Natural killer cell treated with Interleukin-12 subunit alpha and Interleukin-12 subunit beta and Interleukin-15 and Interleukin-18, amount 100 ng/mL, for 72 hours (primary cell): ENCODE results near the gene SDK1. TPM values are rescaled to one million over a fixed set of nuclear protein-coding genes. Genes with fewer than 3 reads are reported as not detected.

Source experiments
- ATAC-seq, 2 donors: fragments of 150-1000 bp; cut with Tn5 transposase in 1 of 2; sonication (Bioruptor Pico), chemical (Tn5 transposase) in 1 of 2; 2 replicates each; pipeline ENCODE4 v1.10.0; 2021
- DNase-seq: peaks from one replicate; pipeline ENCODE4 v3.0.0; 2022; ENCODE audit warnings: low spot score
- H3K27ac Mint-ChIP-seq, 2 donors: 1 replicate in 1 of 2; 2 replicates in 1 of 2; pipeline ENCODE4 v1.8.0; 2022; ENCODE audit warnings: mixed read lengths in 2 of 2, mild to moderate bottlenecking in 1 of 2, moderate library complexity in 1 of 2
- H3K27me3 Mint-ChIP-seq, 2 donors: 1 replicate in 1 of 2; 2 replicates in 1 of 2; pipeline ENCODE4 v1.8.0; 2022; ENCODE audit warnings: mixed read lengths in 2 of 2
- H3K36me3 Mint-ChIP-seq: one replicate; pipeline ENCODE4 v1.8.0; 2022; ENCODE audit warnings: mixed read lengths
- H3K4me1 Mint-ChIP-seq, 2 donors: 1 replicate in 1 of 2; 2 replicates in 1 of 2; pipeline ENCODE4 v1.8.0; 2022; ENCODE audit warnings: low read depth in 2 of 2, mixed read lengths in 2 of 2, mild to moderate bottlenecking in 1 of 2
- H3K4me3 Mint-ChIP-seq: one replicate; pipeline ENCODE4 v1.8.0; 2022; ENCODE audit warnings: mixed read lengths
- H3K9me3 Mint-ChIP-seq: 2 replicates; pipeline ENCODE4 v1.8.0; 2022; ENCODE audit warnings: mixed read lengths
- total RNA-seq, 2 donors: library from RNA; stranded (reverse); gene quantifications; one replicate each; pipeline ENCODE4 v1.2.3, GENCODE V29; 2022

The SDK1 gene
- total RNA-seq, 2 donors from 2014 or later = 0.20 to 0.40 TPM

DNA sequence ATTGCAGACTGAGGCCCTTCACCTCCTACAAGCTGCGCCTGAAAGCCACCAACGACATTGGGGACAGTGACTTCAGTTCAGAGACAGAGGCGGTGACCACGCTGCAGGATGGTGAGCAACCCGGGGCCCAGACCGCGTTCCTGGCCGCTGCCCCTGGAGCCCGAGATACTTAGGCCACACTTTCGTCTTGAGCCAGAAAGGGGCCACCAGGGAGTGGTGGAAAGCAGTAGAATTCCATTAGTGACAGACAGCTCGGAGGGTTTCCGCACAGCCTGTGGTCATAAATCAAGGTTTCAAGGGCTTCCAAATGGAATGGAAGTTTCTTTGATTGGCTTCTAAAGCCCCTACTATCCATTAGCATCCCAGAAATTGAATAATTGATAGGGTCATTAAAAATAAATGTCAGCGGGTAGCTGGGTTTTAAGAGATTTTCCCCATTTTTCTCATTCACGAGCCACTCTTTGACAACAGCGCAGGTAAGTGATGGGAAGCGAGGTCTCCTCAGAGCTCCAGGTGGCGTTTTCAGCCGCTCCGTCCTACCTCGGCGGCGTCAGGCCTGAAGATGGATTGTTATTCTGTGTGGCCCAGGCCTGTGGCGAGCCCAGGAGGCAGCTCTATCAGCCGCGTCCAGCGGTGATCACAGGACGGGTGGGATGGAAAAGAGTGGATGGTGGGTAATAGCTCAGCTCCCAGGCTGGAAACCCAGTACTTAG is 857.5 kb downstream of the SDK1 start:
- ATAC-seq (no peak), DNase-seq (no peak)
- Mint-ChIP-seq H3K27ac (no peak overlapping the region), H3K9me3 (no peaks in the 10 kb centered on the region), H3K36me3 (no peaks in the 10 kb centered on the region), H3K4me3 (no peak overlapping the region), H3K4me1 (no peaks in the 10 kb centered on the region), H3K27me3 (peaks cover 0 to 7% of the 10 kb centered on the region in 2 donors)

DNA sequence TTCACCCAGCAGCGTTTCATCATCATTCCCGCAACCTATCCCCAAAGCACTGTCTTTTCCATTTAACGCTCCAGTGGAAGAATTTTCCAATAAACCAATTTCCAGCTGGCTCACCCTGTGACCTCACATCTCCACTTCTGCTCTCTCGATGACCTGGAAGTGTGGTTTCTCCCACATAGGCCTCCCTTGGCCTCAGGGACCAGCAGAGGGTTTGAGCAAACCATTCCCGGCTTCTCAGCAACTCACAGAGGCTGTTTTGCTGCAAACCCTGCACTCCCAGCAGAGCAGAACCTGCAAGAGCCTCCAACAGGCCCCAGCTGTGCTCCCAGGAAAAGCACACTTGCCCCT is 858.1 kb downstream of the SDK1 start:
- no peak overlapping the region for H3K27ac Mint-ChIP-seq

DNA sequence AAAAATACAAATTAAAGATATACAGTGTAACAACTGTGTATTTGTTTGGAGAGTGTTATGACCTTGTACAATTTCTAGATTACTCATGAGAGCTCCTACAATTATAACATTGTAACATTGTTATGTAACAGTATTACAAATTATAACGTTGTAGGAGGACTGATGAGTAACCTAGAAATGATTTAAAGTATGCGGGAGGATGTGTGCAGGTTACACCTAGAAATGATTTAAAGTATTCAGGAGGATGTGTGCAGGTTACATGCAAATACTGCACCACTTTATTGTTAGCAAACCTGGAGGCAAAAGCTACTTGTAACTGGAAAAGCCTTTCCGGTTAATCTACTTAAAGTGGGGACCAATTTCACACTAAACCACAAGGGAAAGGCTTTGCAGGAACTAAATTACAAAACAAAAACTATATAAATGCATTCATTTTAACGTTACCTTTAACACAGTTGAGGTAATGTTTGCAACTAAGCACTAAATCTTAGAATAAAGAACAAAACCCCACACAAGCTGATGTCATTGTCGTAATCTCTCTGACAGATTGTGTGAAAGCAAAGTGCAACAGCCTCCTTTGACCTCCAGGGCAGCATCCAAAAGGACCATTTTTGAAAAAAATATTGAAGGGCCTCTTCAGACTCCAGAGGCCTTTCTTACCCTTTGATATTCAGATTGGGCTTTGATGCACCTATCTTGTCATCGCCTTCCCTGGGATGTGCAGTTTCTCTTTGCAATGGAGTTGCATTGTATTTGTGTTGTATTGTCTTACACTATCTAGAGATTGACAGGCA is 858.9 kb downstream of the SDK1 start:
- no peaks in the 10 kb centered on the region for H3K9me3 Mint-ChIP-seq
- DNase-seq = no peak
- peaks cover 0 to 7% of the 10 kb centered on the region in 2 donors for H3K27me3 Mint-ChIP-seq
- H3K4me1 Mint-ChIP-seq = no peaks in the 10 kb centered on the region
- no peaks in the 10 kb centered on the region for H3K36me3 Mint-ChIP-seq
- H3K27ac Mint-ChIP-seq = no peak overlapping the region
- no peak for ATAC-seq
- no peak overlapping the region for H3K4me3 Mint-ChIP-seq

More for the DNA sequence above, 858.1 kb downstream of the SDK1 start:
- ATAC-seq (no peak), DNase-seq (no peak)
- Mint-ChIP-seq H3K27me3 (peaks cover 0 to 7% of the 10 kb centered on the region in 2 donors), H3K4me1 (no peaks in the 10 kb centered on the region), H3K9me3 (no peaks in the 10 kb centered on the region), H3K36me3 (no peaks in the 10 kb centered on the region), H3K4me3 (no peak overlapping the region)

DNA sequence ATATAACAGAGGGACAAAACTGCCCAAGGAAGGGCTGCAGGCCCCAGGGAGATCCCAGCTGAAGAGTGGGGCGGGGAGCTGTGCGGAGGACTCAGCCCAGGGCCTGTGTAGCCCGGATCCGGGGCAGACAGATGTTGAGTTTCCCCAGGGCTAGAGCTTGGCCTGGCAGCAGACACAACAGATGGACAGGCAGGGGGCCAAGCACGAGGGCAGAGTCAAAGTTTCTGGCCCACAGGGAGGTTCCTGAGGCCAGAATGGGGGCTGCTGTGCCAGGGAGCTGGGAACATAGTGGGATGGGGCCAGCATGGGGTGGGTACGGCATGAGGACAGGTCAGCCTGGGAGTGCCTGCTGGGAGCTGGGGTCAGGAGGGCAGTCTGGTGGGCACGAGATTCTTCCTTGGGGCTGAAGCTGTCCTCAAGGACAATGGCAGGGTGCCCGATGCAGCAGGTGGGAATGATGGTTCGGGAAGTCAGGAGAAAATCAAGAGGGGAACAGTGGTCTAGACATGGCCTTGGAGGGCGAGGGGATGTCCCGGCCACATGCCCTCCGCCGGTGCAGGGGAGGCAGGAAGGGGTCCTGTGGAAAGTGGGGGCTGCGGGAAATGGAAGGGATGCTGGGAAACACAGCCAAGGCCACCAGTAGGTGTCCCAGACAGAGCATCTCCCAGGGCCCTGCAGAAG is 862.0 kb downstream of the SDK1 start:
- H3K4me1 Mint-ChIP-seq = no peaks in the 10 kb centered on the region
- no peaks in the 10 kb centered on the region for H3K36me3 Mint-ChIP-seq
- no peaks in the 10 kb centered on the region for H3K9me3 Mint-ChIP-seq
- DNase-seq = no peak
- H3K27me3 Mint-ChIP-seq = no peaks in the 10 kb centered on the region
- no peak overlapping the region for H3K27ac Mint-ChIP-seq
- ATAC-seq = no peak
- H3K4me3 Mint-ChIP-seq = no peak overlapping the region

DNA sequence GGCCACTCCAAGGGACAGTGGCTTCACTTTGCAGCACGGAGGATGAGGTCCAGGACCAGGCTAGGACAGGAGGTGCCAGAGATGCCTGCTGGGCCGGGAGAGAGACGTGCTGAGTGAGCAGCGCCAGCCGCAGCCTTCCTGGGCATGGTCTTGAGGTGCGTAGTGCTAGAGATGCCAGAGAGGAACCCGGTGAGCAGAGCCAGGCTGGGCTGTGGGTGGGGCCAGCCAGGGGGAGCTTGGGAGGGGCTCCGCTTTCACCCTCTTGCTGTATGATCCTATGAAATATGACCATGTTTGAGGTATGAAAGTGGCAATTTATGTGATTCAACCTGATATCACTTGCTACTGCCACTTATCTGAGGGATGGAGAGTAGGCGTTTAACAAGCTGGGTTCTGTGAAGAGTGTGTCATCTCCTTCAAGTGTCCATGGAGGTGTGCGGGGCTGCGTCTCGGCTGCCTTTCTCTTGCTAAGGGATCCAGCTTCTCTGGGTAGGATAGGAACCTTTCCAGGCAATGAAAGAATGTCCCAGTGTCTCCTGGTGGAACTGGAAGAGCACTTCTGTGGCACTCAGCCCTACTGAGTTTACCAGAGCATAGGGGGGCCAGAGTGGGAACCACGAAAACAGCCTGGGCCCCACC is 862.6 kb downstream of the SDK1 start:
- no peaks in the 10 kb centered on the region for H3K4me1 Mint-ChIP-seq
- DNase-seq (no peak), ATAC-seq (no peak)
- no peaks in the 10 kb centered on the region for H3K36me3 Mint-ChIP-seq
- no peak overlapping the region for H3K4me3 Mint-ChIP-seq
- H3K9me3 Mint-ChIP-seq = no peaks in the 10 kb centered on the region
- no peak overlapping the region for H3K27ac Mint-ChIP-seq
- H3K27me3 Mint-ChIP-seq = no peaks in the 10 kb centered on the region

DNA sequence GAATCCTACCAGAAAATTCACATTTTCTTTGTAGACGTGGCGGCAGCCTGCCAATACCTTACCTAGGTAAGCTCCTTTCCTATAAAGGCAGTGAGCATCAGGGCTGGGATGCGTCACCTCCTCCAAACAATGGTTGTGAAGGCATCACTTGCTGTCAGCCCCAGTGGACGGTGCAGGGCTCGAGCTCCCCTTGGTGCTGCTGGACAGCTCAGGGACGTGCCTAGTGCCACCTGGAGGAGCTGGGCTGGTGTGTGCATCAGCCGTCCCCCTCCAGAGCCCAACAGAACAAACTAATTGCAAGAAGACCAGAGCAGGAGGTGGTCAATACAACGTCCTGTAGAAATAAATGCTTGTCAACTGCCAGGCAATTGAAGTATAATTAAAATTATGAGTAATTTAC is 863.5 kb downstream of the SDK1 start:
- H3K27ac Mint-ChIP-seq = no peak overlapping the region
- no peak for ATAC-seq
- H3K4me3 Mint-ChIP-seq = no peak overlapping the region
- H3K36me3 Mint-ChIP-seq = no peaks in the 10 kb centered on the region
- no peaks in the 10 kb centered on the region for H3K9me3 Mint-ChIP-seq
- H3K4me1 Mint-ChIP-seq = no peaks in the 10 kb centered on the region
- no peaks in the 10 kb centered on the region for H3K27me3 Mint-ChIP-seq
- no peak for DNase-seq

DNA sequence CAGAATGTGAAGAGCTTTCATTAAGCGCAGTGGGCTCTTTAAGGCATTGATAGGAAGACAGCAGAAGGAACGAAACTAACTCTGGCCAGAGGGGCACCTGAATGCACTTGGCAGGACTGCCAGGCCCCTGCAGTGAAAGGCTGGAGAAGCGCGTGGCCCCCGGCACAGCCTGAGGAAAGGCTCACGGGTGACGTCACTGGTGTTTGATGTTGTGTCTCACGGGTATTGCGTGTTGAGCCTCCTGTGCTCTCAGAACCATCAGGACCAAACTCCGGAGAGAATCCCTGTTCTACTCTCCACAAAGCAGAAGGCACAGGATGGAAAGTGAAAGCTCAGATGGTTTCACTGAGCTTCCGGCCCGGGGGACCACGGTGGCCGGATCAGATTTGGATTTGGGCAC is 865.3 kb downstream of the SDK1 start:
- ATAC-seq = no peak
- no peaks in the 10 kb centered on the region for H3K9me3 Mint-ChIP-seq
- H3K4me1 Mint-ChIP-seq = no peaks in the 10 kb centered on the region
- H3K27me3 Mint-ChIP-seq = no peaks in the 10 kb centered on the region
- no peaks in the 10 kb centered on the region for H3K36me3 Mint-ChIP-seq
- no peak for DNase-seq
- H3K4me3 Mint-ChIP-seq = no peak overlapping the region
- H3K27ac Mint-ChIP-seq = no peak overlapping the region

DNA sequence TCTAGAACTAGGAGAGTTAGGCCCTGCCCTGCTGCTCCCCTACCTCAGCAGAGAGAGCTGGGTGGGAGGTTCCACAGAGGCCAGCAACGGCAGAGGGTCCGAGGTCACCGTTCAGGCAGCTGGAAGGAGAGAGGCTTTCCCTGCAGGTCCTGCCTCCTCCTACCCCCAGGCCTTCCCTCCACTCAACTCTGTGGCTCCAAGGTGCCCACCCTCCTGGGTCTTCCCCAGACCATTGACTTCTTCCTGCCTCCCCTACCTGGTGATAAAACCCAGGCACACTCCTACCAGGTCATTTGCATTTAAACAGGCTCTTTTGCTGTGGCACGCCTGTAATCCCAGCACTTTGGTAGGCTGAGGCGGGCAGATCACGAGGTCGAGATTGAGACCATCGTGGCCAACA is 865.8 kb downstream of the SDK1 start:
- Mint-ChIP-seq H3K27ac (no peak overlapping the region), H3K4me1 (no peaks in the 10 kb centered on the region), H3K36me3 (no peaks in the 10 kb centered on the region), H3K9me3 (no peaks in the 10 kb centered on the region), H3K27me3 (no peaks in the 10 kb centered on the region), H3K4me3 (no peak overlapping the region)
- ATAC-seq = no peak
- DNase-seq = no peak

DNA sequence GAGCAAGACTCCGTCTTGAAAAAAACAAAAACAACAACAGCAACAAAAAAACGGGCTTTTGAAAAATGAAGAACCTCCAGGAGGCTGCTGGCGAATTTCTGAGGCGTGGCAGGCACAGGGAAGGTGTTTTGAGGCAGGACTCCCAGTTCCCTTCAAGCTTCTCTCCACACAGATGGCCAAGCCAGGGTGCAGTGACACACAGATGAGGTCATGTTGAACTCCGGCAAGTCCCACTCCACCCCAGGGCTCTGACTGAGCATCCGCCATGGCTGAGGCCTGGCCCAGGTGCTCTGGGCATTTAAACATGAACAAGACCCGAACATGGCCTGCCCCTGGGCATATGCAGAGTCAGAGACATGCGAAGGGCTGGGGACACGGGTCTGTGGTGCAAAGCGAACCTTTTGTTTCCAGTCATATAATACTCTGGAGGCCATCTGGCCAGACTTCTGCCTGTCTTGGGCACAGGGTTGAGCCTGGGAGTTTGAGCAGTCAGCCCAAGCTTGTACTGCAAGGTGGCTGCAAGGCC is 866.4 kb downstream of the SDK1 start:
- Mint-ChIP-seq H3K27ac (no peak overlapping the region), H3K4me1 (no peaks in the 10 kb centered on the region), H3K36me3 (no peaks in the 10 kb centered on the region), H3K9me3 (no peaks in the 10 kb centered on the region), H3K4me3 (no peak overlapping the region), H3K27me3 (no peaks in the 10 kb centered on the region)
- DNase-seq = no peak
- ATAC-seq = no peak

DNA sequence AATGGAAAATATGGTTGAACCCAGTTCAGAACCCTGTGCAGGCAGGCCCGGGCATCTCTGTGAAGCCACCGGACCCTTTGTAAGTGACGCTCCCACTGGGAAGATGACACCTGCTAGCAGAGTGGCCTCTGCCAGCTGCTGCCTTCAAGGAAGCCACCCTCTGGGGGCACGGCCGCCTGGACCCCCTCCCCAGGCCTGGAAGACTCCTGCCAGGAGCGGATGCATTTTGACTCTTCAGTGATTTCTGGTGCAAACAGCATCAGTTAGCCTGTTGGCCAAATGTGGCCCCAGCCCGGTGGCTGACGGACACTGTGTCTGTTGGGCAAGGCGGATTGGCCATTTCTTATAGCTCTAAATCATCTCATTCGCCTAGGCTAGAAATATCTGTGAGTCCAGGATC is 867.0 kb downstream of the SDK1 start:
- no peak overlapping the region for H3K27ac Mint-ChIP-seq
- DNase-seq = no peak
- H3K9me3 Mint-ChIP-seq = no peaks in the 10 kb centered on the region
- H3K27me3 Mint-ChIP-seq = no peaks in the 10 kb centered on the region
- no peaks in the 10 kb centered on the region for H3K36me3 Mint-ChIP-seq
- ATAC-seq = no peak
- no peaks in the 10 kb centered on the region for H3K4me1 Mint-ChIP-seq
- H3K4me3 Mint-ChIP-seq = no peak overlapping the region

DNA sequence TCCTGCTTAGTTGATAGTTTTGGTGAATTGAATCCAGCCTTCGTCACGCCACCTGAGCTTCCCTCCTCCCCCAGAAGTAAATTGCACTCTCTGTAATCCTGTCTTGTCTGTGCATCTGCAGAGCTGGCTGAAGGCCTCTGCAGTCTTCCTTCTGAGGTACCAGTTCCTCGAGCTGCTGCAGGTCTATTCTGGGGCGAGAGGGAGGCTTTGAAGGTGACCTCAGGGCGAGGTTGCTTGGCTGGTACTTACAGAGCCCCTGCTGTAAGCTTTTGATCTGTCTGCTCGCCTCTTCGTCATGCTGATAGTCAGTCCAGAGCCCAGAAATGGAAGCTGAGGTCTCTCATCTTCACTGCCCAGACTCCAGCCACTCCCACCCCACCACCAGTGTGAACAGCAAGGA is 867.5 kb downstream of the SDK1 start:
- ATAC-seq (no peak), DNase-seq (no peak)
- Mint-ChIP-seq H3K4me3 (no peak overlapping the region), H3K27me3 (no peaks in the 10 kb centered on the region), H3K9me3 (no peaks in the 10 kb centered on the region), H3K27ac (no peak overlapping the region), H3K36me3 (no peaks in the 10 kb centered on the region), H3K4me1 (no peaks in the 10 kb centered on the region)

DNA sequence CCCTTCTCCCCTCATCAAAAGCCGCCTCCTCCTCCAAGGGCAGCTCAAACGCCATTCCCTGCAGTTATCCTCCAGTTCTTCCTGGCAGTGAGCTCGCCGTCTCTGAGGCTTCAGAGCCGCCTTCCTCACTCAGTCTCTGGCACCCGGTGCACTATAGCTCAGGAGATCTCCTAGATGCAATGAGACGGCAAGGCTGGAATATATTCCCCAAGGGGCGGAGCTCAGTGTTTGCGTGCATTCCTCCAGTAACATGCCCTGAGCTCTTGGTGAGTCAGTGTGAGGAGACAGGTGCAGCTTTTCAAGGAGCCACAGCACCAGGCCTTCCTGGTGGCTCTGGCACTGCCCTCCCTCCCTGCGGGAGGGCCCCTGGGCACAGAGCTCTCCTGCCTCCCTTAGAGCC is 868.4 kb downstream of the SDK1 start:
- no peaks in the 10 kb centered on the region for H3K9me3 Mint-ChIP-seq
- ATAC-seq (no peak), DNase-seq (no peak)
- H3K4me3 Mint-ChIP-seq = no peak overlapping the region
- H3K36me3 Mint-ChIP-seq = no peaks in the 10 kb centered on the region
- no peaks in the 10 kb centered on the region for H3K4me1 Mint-ChIP-seq
- no peak overlapping the region for H3K27ac Mint-ChIP-seq
- H3K27me3 Mint-ChIP-seq = no peaks in the 10 kb centered on the region

DNA sequence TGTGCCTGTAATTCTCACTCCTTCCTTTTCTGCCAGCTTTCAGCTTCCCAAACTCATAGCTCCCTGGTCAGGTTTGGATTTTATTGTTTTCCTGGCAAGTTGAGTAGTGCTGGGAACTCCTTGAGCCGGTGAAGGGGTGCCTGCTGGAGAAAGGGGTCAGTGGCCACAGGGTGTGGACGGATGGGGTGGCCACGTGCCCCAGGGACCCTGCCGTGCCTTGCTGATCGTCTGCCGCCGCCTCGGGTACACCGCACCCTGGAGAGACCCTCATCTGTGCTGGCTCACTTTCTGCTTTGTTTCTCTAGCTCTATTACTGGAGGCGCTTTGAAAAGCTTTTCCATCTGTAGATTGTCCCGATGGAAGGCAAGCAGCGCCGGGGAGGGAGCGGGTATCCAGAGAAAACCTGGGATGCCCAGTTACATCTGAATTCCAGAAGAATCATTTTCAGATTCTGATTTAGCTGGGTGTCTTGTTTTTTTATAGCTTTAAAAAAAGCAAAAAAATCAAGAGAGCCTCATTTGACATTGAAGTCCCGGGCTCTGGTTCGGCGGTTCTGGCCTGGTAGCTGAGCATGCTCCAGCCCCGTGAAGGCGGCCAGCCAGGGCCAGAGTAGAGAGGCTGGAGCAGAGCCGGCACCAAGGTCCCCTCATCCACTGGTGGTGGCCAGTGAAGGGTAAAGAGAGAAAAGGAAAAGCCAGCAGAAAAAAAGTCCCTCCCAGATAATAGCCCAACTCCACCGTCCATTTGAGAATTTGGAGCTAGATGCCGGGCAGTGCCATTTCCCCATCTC is 870.1 kb downstream of the SDK1 start:
- H3K36me3 Mint-ChIP-seq = no peaks in the 10 kb centered on the region
- H3K4me3 Mint-ChIP-seq = no peak overlapping the region
- H3K27me3 Mint-ChIP-seq = no peaks in the 10 kb centered on the region
- H3K9me3 Mint-ChIP-seq = no peaks in the 10 kb centered on the region
- no peak overlapping the region for H3K27ac Mint-ChIP-seq
- DNase-seq (no peak), ATAC-seq (no peak)
- H3K4me1 Mint-ChIP-seq = no peaks in the 10 kb centered on the region
